Breast epithelium (tissue), 4 donors: Measurements from ENCODE around the gene IDE. TPM values are rescaled to one million over a fixed set of nuclear protein-coding genes. Genes with fewer than 3 reads are reported as not detected.

Experiments used
- DNase-seq, 2 donors: peaks; one replicate each; pipeline ENCODE4 v3.0.0-alpha.2; 2019; ENCODE audit warnings: low spot score in 2 of 2
- H3K27ac ChIP-seq, 2 donors: fragments of 200-600 bp; sonication (generic) in 1 of 2; one replicate each; pipeline ENCODE4 v1.5.1; 2016 to 2019; ENCODE audit warnings: mild to moderate bottlenecking in 1 of 2
- H3K27me3 ChIP-seq, 2 donors: fragments of 200-600 bp; sonication (generic) in 1 of 2; one replicate each; pipeline versions ENCODE4 v1.5.1 to v1.6.0; 2017 to 2019; ENCODE audit warnings: control low read depth in 1 of 2, mild to moderate bottlenecking in 1 of 2
- H3K36me3 ChIP-seq: fragments of 200-600 bp; one replicate; pipeline ENCODE4 v1.5.1; 2019
- H3K4me1 ChIP-seq, 2 donors: fragments of 200-600 bp; sonication (generic); one replicate each; pipeline ENCODE4 v1.5.1; 2016 to 2019; ENCODE audit warnings: control low read depth in 1 of 2
- H3K4me3 ChIP-seq, 3 donors: fragments of 200-600 bp; sonication (generic); 1 replicate in 2 of 3; 2 replicates in 1 of 3; pipeline ENCODE4 v1.5.1; 2016 to 2019; ENCODE audit warnings: mild to moderate bottlenecking in 3 of 3, moderate library complexity in 2 of 3
- H3K9me3 ChIP-seq, 2 donors: fragments of 200-600 bp; sonication (generic) in 1 of 2; one replicate each; pipeline ENCODE4 v1.5.1; 2016 to 2019; ENCODE audit warnings: control low read depth in 1 of 2
- POLR2A ChIP-seq: fragments of 450-650 bp; IDR thresholded peaks from one replicate; pipeline ENCODE4 v1.6.1; 2016; ENCODE audit warnings: antibody characterized with exemption, mild to moderate bottlenecking, moderate library complexity
- POLR2AphosphoS5 ChIP-seq, 3 donors: sonication (generic); formaldehyde crosslinking; IDR thresholded peaks; one replicate each; pipeline ENCODE4 v1.6.1; 2017; ENCODE audit warnings: antibody characterized with exemption in 3 of 3
- intact Hi-C: fragments of 100-400 bp; cut with DNase I; formaldehyde crosslinking; loops from one replicate; pipeline ENCODE4 v1.15.1; 2023; ENCODE audit warnings: low total_unique reads
- total RNA-seq, 3 donors: library from RNA; depleted of rRNA; stranded (reverse); fragments of >200 nt; gene quantifications; one replicate each; pipeline ENCODE4 v1.1.0, GENCODE V29; 2016
- TF ChIP-seq, protein P1 (sequence below), 3 donors: fragments of 450-650 bp; IDR thresholded peaks; one replicate each; pipeline ENCODE4 v1.5.1; 2016 to 2017; ENCODE audit warnings: antibody characterized with exemption in 3 of 3, mild to moderate bottlenecking in 3 of 3, moderate library complexity in 3 of 3

IDE gene
- total RNA-seq, 3 donors from 2014 or later, result 24.0 to 39.5 (median 29.2) TPM

DNA sequence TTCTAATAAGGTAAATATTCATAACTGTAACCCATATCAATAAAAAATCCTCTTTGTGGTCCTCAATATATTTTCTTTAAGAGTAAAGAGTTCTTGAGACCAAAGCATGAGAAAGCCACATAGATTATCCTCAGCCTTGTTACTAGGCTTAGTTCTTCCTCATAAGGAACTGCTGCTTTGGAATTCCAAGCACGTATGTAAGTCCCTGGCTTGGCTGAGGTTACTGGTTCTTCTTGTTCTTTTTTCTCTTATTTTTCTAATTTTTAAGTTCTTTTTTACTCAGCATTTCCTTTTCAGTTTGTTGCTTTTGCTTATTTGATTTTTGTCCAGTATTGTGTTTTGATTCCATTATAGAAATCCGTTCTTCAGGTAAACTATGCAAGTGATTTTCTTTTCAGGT, 155.7 kb downstream of the IDE start:
- Histone ChIP-seq H3K4me3 (no peak overlapping the region), H3K36me3 (no peaks in the 10 kb centered on the region), H3K27me3 (peaks cover 0 to 19% of the 10 kb centered on the region in 2 donors), H3K27ac (no peak overlapping the region), H3K4me1 (no peaks in the 10 kb centered on the region), H3K9me3 (peaks cover 0 to 4% of the 10 kb centered on the region in 2 donors)
- intact Hi-C loops, result no loop called here
- no peak for DNase-seq
- TF ChIP-seq POLR2AphosphoS5 (IDR thresholded peaks at IDR 0.05) (no peak), POLR2A (no peak)

DNA sequence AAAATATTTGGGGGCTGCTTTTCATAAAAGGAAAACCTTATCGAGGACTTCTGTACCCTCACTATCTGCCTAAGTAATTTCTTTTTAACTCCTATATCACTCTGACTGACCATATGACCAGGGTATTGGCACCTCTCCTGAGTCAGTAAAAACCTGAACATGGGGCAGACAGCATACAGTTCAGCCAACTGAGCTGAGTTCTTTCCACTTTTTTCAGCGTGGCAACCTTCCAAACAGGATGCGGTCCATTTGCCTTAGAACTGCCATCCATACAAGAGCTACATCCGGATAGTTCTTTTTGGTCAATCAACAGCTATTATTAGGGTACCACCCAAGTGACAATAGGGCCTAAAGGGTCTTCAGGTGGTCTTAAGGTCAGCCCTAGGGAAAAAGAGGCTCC, 160.4 kb downstream of the IDE start:
- intact Hi-C loops, result no loop called here
- TF ChIP-seq, protein P1, sequence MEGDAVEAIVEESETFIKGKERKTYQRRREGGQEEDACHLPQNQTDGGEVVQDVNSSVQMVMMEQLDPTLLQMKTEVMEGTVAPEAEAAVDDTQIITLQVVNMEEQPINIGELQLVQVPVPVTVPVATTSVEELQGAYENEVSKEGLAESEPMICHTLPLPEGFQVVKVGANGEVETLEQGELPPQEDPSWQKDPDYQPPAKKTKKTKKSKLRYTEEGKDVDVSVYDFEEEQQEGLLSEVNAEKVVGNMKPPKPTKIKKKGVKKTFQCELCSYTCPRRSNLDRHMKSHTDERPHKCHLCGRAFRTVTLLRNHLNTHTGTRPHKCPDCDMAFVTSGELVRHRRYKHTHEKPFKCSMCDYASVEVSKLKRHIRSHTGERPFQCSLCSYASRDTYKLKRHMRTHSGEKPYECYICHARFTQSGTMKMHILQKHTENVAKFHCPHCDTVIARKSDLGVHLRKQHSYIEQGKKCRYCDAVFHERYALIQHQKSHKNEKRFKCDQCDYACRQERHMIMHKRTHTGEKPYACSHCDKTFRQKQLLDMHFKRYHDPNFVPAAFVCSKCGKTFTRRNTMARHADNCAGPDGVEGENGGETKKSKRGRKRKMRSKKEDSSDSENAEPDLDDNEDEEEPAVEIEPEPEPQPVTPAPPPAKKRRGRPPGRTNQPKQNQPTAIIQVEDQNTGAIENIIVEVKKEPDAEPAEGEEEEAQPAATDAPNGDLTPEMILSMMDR (IDR thresholded peaks at IDR 0.05), result no peak
- TF ChIP-seq POLR2A (no peak), POLR2AphosphoS5 (IDR thresholded peaks at IDR 0.05) (no peak)

DNA sequence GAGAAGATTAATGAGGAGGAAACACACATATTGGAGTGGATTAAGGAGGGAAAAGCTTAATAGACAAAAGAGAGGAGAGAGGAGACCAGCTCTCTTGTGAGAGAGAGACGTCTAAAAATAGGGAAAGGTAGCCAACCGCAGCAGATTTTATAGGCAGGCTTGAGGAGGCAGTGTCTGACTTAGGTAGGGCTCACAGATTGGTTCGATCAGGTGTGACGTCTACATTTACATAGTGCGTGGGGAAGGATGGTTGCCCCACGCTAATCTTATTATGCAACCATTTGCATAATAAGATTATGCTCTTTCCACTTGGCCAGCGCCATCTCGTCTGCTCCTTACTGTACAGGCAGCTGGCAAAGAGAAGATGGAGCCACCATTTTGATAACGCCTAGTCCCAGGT, 160.9 kb downstream of the IDE start:
- no peak for DNase-seq
- TF ChIP-seq POLR2AphosphoS5 (IDR thresholded peaks at IDR 0.05) (no peak), POLR2A (no peak)
- TF ChIP-seq, protein P1 (IDR thresholded peaks at IDR 0.05), result no peak
- H3K36me3 ChIP-seq, result no peaks in the 10 kb centered on the region
- intact Hi-C loops, result no loop called here
- no peaks in the 10 kb centered on the region for H3K9me3 ChIP-seq
- H3K4me3 ChIP-seq, result no peak overlapping the region
- no peaks in the 10 kb centered on the region for H3K27me3 ChIP-seq
- no peaks in the 10 kb centered on the region for H3K4me1 ChIP-seq
- no peak overlapping the region for H3K27ac ChIP-seq

More for the DNA sequence above, 160.4 kb downstream of the IDE start:
- Histone ChIP-seq H3K36me3 (no peaks in the 10 kb centered on the region), H3K9me3 (no peaks in the 10 kb centered on the region), H3K27me3 (no peaks in the 10 kb centered on the region), H3K27ac (no peak overlapping the region), H3K4me3 (no peak overlapping the region), H3K4me1 (no peaks in the 10 kb centered on the region)
- no peak for DNase-seq

DNA sequence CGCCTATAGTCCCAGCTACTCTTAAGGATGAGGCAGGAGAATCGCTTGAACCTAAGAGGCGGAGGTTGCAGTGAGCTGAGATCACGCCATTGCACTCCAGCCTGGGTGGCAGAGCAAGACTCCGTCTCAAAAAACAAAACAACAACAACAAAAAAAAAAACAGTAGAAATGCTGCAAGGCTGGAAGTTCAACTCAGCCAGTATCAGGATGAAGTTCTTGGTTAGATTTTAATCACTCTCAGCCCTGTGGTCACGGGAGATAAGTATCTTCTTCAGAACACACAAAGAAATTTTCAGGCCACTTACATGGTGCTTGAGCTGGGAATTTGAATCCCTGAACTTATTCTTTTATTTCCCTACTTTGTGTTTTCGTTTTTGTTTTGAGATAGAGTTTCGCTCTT, 162.5 kb downstream of the IDE start:
- no peak for TF ChIP-seq POLR2AphosphoS5 (IDR thresholded peaks at IDR 0.05)
- TF ChIP-seq, protein P1 (IDR thresholded peaks at IDR 0.05), result no peak
- TF ChIP-seq POLR2A, result no peak
- intact Hi-C loops, result no loop called here
- DNase-seq, result no peak
- no peak overlapping the region for H3K4me3 ChIP-seq
- H3K9me3 ChIP-seq, result no peaks in the 10 kb centered on the region
- no peaks in the 10 kb centered on the region for H3K27me3 ChIP-seq
- no peaks in the 10 kb centered on the region for H3K4me1 ChIP-seq
- no peak overlapping the region for H3K27ac ChIP-seq
- no peaks in the 10 kb centered on the region for H3K36me3 ChIP-seq

DNA sequence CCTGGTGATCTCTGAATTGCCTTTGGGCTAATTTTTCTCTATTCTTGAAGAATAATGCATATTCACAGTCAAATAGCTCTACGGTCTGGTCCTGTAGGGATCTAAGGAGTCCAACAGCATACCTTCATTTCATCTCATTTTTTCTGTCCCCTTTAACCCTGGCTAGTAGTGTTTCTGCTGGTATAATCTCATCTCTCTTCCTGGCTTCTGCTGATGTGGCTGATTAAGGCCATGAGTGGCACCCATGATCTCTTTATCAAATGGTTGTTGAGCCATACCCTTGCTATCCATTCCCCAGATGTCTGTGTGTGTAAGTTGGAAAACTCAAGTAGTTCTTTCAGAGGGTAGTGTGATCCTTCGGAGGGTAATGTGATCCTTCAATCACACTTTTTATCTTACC, 163.4 kb downstream of the IDE start:
- Histone ChIP-seq H3K4me3 (no peak overlapping the region), H3K9me3 (no peaks in the 10 kb centered on the region), H3K36me3 (no peaks in the 10 kb centered on the region), H3K27me3 (no peaks in the 10 kb centered on the region), H3K4me1 (no peaks in the 10 kb centered on the region), H3K27ac (no peak overlapping the region)
- DNase-seq, result no peak
- intact Hi-C loops, result no loop called here
- TF ChIP-seq, protein P1 (IDR thresholded peaks at IDR 0.05), result no peak
- no peak for TF ChIP-seq POLR2A
- no peak for TF ChIP-seq POLR2AphosphoS5 (IDR thresholded peaks at IDR 0.05)

DNA sequence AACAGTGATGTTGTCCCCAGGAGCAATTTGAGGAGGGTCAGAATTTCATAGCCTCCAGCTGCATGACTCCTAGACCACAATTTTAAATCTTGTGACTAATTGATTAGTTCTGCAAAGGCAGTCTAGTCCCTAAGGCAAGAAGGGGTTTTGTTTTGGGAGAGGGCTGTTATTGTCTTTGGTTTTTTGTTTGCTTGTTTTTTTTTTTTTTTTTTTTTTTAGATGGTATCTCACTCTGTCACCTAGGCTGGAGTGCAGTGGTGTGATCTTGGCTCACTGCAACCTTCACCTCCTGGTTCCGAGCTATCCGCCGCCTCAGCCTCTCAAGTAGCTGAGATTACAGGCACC, 165.9 kb downstream of the IDE start:
- H3K4me1 ChIP-seq, result no peaks in the 10 kb centered on the region
- no peak for TF ChIP-seq POLR2A
- TF ChIP-seq, protein P1 (IDR thresholded peaks at IDR 0.05), result no peak
- TF ChIP-seq POLR2AphosphoS5 (IDR thresholded peaks at IDR 0.05), result no peak
- no peak overlapping the region for H3K27ac ChIP-seq
- H3K27me3 ChIP-seq, result no peaks in the 10 kb centered on the region
- DNase-seq, result no peak
- no peaks in the 10 kb centered on the region for H3K9me3 ChIP-seq
- intact Hi-C loops, result no loop called here
- H3K4me3 ChIP-seq, result no peak overlapping the region
- no peaks in the 10 kb centered on the region for H3K36me3 ChIP-seq
